ENCODE results near the gene ST3GAL3.

DNA sequence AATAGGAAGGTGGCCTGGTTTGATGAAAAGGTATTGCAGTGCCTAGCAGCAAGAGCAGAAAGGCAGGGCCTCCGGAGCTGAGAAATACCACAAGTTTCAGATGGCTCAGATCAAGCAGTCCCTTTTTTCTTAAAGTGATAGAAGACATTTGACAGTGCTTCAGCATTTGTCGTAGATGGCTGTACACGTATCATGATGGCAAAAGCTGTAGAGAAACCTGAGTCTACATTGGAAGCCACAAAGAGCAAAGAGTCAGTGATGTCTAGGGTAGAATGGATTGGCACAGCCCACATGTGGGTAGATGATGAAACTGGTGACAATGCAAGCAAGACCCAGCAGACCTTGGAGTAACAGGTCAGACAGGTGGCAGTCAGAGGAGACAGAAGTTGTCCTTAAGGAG, 124.9 kb downstream of the ST3GAL3 start:
- TF ChIP-seq, protein P1, sequence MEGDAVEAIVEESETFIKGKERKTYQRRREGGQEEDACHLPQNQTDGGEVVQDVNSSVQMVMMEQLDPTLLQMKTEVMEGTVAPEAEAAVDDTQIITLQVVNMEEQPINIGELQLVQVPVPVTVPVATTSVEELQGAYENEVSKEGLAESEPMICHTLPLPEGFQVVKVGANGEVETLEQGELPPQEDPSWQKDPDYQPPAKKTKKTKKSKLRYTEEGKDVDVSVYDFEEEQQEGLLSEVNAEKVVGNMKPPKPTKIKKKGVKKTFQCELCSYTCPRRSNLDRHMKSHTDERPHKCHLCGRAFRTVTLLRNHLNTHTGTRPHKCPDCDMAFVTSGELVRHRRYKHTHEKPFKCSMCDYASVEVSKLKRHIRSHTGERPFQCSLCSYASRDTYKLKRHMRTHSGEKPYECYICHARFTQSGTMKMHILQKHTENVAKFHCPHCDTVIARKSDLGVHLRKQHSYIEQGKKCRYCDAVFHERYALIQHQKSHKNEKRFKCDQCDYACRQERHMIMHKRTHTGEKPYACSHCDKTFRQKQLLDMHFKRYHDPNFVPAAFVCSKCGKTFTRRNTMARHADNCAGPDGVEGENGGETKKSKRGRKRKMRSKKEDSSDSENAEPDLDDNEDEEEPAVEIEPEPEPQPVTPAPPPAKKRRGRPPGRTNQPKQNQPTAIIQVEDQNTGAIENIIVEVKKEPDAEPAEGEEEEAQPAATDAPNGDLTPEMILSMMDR (IDR thresholded peaks at IDR 0.05): no peak
- TF ChIP-seq POLR2A (IDR thresholded peaks at IDR 0.05): no peak
- no peak for TF ChIP-seq POLR2AphosphoS5 (IDR thresholded peaks at IDR 0.05)

Data from prostate gland (tissue), 2 donors.